HCT116 (cell line): ENCODE results near the gene ZBTB5. TPM values are rescaled to one million over a fixed set of nuclear protein-coding genes. Genes with fewer than 3 reads are reported as not detected.
A peak's percentile ranks its signal among the peaks of the same experiment; 100 is the strongest.

Experiments
- ATAC-seq: fragments of 200-7000 bp; cut with Tn5 transposase; 2 replicates; pipeline ENCODE4 v1.9.1; 2020; ENCODE audit warnings: mild to moderate bottlenecking, moderate library complexity
- BruUV-seq: library from RNA; stranded (reverse); fragments of 400-500 nt; replicated peaks from 2 replicates; lab custom pipeline; 2021; lab: Mats Ljungman, UMichigan
- CTCF ChIA-PET: fragments of 300-600 bp; sonication (Branson Sonifier 250); formaldehyde crosslinking; loops from one replicate; lab custom pipeline; 2021; ENCODE audit warnings: antibody characterized with exemption; lab: Charles Lee
- POLR2A ChIA-PET: fragments of 300-600, 350-600 bp; sonication (Branson Sonifier 250); formaldehyde crosslinking; loops from one replicate; lab custom pipeline; 2021; ENCODE audit warnings: antibody characterized with exemption; lab: Charles Lee
- RAD21 ChIA-PET, 2 experiments: fragments of 300-600 bp; sonication (Branson Sonifier 250); formaldehyde crosslinking; loops; one replicate each; lab custom pipeline; 2023; ENCODE audit warnings: low total read pairs in 2 of 2; ENCODE audit not compliant: uncharacterized antibody in 2 of 2, unreplicated experiment in 2 of 2, low non-redundant PET in 1 of 2; lab: Charles Lee
- DNase-seq: peaks from one replicate; pipeline ENCODE4 v3.0.0-alpha.2; 2010; ENCODE audit warnings: low read depth, low spot score
- H2AFZ ChIP-seq: fragments of 200-600 bp; shearing (Covaris generic), sonication (generic); 2 replicates; pipeline ENCODE4 v1.6.1; 2017; ENCODE audit warnings: low read depth, mixed run types, mixed read lengths, antibody characterized with exemption, low read length; ENCODE audit not compliant: poor library complexity, severe bottlenecking
- H3K27ac ChIP-seq: 2 replicates; pipeline ENCODE4 v1.5.1; 2012; ENCODE audit warnings: low read depth, low read length
- H3K27me3 ChIP-seq: fragments of 200-600 bp; sonication (generic); 2 replicates; pipeline ENCODE4 v1.6.1; 2016; ENCODE audit warnings: mixed run types, low read length, mixed read lengths; ENCODE audit not compliant: insufficient read depth
- H3K36me3 ChIP-seq, 2 experiments: fragments of 200-500 bp in 1 of 2; fragments of 200-600 bp in 1 of 2; sonication (Bioruptor generic) in 1 of 2; sonication (generic) in 1 of 2; 2 replicates each; pipeline versions ENCODE4 v1.5.1 to v1.6.1; 2014 to 2016; ENCODE audit warnings: low read length in 2 of 2, inconsistent platforms in 1 of 2, mixed read lengths in 1 of 2, mixed run types in 1 of 2; ENCODE audit not compliant: insufficient read depth in 2 of 2, control insufficient read depth in 1 of 2
- H3K4me1 ChIP-seq, 2 experiments: fragments of 200-600 bp in 1 of 2; sonication (generic) in 1 of 2; 2 replicates each; pipeline versions ENCODE4 v1.5.1 to v1.6.1; 2012 to 2017; ENCODE audit warnings: low read length in 2 of 2, inconsistent platforms in 1 of 2, mild to moderate bottlenecking in 1 of 2, mixed read lengths in 1 of 2, mixed run types in 1 of 2, moderate library complexity in 1 of 2; ENCODE audit not compliant: insufficient read depth in 2 of 2, control insufficient read depth in 1 of 2
- H3K4me2 ChIP-seq: fragments of 200-600 bp; sonication (generic); 2 replicates; pipeline ENCODE4 v1.6.1; 2017; ENCODE audit warnings: mixed run types, low read length, mixed read lengths
- H3K4me3 ChIP-seq, 2 experiments: fragments of 200-600 bp in 1 of 2; sonication (generic) in 1 of 2; replicated peaks in 1 of 2; 2 replicates each; pipeline ENCODE4 v1.5.1; 2011 to 2016; ENCODE audit warnings: low read length in 2 of 2, control low read depth in 1 of 2, low read depth in 1 of 2, mild to moderate bottlenecking in 1 of 2, mixed read lengths in 1 of 2, mixed run types in 1 of 2
- H3K79me2 ChIP-seq: fragments of 200-600 bp; sonication (generic); 2 replicates; pipeline ENCODE4 v1.6.1; 2017; ENCODE audit warnings: mild to moderate bottlenecking, mixed run types, low read length, moderate library complexity, mixed read lengths; ENCODE audit not compliant: insufficient read depth
- H3K9ac ChIP-seq: fragments of 200-600 bp; sonication (generic); 2 replicates; pipeline ENCODE4 v1.6.1; 2016; ENCODE audit warnings: low read length, mixed read lengths
- H3K9me2 ChIP-seq: fragments of 200-600 bp; sonication (generic), shearing (Covaris generic); 2 replicates; pipeline ENCODE4 v1.6.1; 2017; ENCODE audit warnings: mixed run types, mild to moderate bottlenecking, moderate library complexity; ENCODE audit not compliant: insufficient read depth
- H3K9me3 ChIP-seq, 2 experiments: fragments of 200-500 bp in 1 of 2; fragments of 200-600 bp in 1 of 2; sonication (Bioruptor generic) in 1 of 2; sonication (generic) in 1 of 2; 2 replicates each; pipeline ENCODE4 v1.6.1; 2014 to 2017; ENCODE audit warnings: low read length in 2 of 2, mixed read lengths in 2 of 2, inconsistent platforms in 1 of 2, low read depth in 1 of 2, mild to moderate bottlenecking in 1 of 2, mixed run types in 1 of 2, moderate library complexity in 1 of 2; ENCODE audit not compliant: control insufficient read depth in 1 of 2, insufficient read depth in 1 of 2
- H4K20me1 ChIP-seq: fragments of 200-600 bp; sonication (generic), shearing (Covaris generic); 2 replicates; pipeline ENCODE4 v1.6.1; 2017; ENCODE audit warnings: mixed run types, mild to moderate bottlenecking, moderate library complexity; ENCODE audit not compliant: insufficient read depth
- ATF3 ChIP-seq: IDR thresholded peaks from 2 replicates; pipeline ENCODE4 v1.6.1; 2012
- CBX3 ChIP-seq: IDR thresholded peaks from 2 replicates; pipeline ENCODE4 v1.6.1; 2012; ENCODE audit warnings: low read depth
- CEBPB ChIP-seq: IDR thresholded peaks from 2 replicates; pipeline ENCODE4 v1.6.1; 2012; ENCODE audit warnings: low read depth
- ELF1 ChIP-seq: IDR thresholded peaks from 2 replicates; pipeline ENCODE4 v1.6.1; 2012; ENCODE audit warnings: low read depth, borderline replicate concordance
- EZH2 ChIP-seq: fragments of 200-600 bp; sonication (generic); IDR thresholded peaks from 2 replicates; pipeline ENCODE4 v1.6.1; 2017; ENCODE audit warnings: antibody characterized with exemption, mixed run types
- EZH2phosphoT487 ChIP-seq: fragments of 200-600 bp; IDR thresholded peaks from 2 replicates; pipeline ENCODE4 v1.6.1; 2018; ENCODE audit warnings: antibody characterized with exemption, borderline replicate concordance
- SIN3A ChIP-seq: IDR thresholded peaks from 2 replicates; pipeline ENCODE4 v1.6.1; 2012; ENCODE audit warnings: low read depth
- SP1 ChIP-seq: IDR thresholded peaks from 2 replicates; pipeline ENCODE4 v1.6.1; 2012; ENCODE audit warnings: low read depth
- TCF7L2 ChIP-seq: IDR thresholded peaks from 2 replicates; pipeline ENCODE4 v1.7.0; 2011; ENCODE audit warnings: borderline replicate concordance, inconsistent platforms; ENCODE audit not compliant: insufficient read depth, insufficient read length; ENCODE audit errors: extremely low read depth
- YY1 ChIP-seq: IDR thresholded peaks from 2 replicates; pipeline ENCODE4 v1.6.1; 2011; ENCODE audit warnings: low read length, low read depth, moderate library complexity, mild to moderate bottlenecking; ENCODE audit not compliant: insufficient replicate concordance; ENCODE audit errors: extremely low read depth
- intact Hi-C: fragments of 100-400 bp; cut with micrococcal nuclease; formaldehyde crosslinking; loops from 2 replicates; pipeline ENCODE4 v1.10.0; 2022
- total RNA-seq: library from RNA; stranded (reverse); gene quantifications from one replicate; pipeline ENCODE4 v1.2.1, GENCODE V29; 2021; ENCODE audit not compliant: unreplicated experiment
- TF ChIP-seq, protein P1 (sequence below): IDR thresholded peaks from 2 replicates; pipeline ENCODE4 v1.6.1; 2012

Gene ZBTB5
- total RNA-seq, 1 experiment from 2014 or later, result 22.3 TPM

DNA sequence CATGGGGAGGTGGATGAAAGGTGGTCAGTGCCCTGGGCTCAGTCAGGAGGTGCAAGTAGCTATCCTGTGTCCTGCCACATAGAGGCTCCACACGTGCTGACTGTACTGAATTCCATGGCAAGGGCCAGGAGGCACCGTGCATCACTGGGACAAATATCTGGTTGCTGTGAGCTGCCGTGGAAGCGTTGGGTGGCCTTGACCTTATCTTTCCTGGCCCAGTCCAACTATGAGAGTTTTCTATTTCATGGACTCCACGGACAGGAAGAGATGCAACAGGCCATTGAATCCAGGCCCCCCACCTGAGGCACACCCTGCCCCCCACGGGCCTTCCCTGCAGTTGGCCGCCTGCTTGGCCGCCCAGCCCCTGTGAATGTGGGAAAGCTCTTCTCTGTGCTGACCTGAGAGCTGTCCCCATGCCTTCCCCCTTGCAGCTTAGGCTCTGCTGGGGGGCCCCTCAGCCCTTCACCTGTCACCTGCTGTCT, 41.0 kb downstream of the ZBTB5 start:
- no peak for TF ChIP-seq SIN3A
- no peak for TF ChIP-seq EZH2
- no peak for TF ChIP-seq TCF7L2
- no peak for TF ChIP-seq SP1
- no peak for TF ChIP-seq CBX3
- peak overlapping the region; percentile 88 for H3K4me2 ChIP-seq
- no TSS peak for BruUV-seq
- H3K27ac ChIP-seq, result peak overlapping the region; percentile 9; the same call in 1 of the 2 replicates
- intact Hi-C loops, result no loop called here
- ChIA-PET CTCF (interaction anchor here (1.1 to 1.2 kb wide), 2 partner anchors 9 to 429 kb away, joined by 3 read pairs; no protein-coding TSS in a partner anchor), RAD21 (no interaction called here), POLR2A (no interaction called here)
- no peak for ATAC-seq
- H3K9me2 ChIP-seq, result no peaks in the 10 kb centered on the region
- no peak overlapping the region for H2AFZ ChIP-seq
- H3K9ac ChIP-seq, result no peak overlapping the region
- H4K20me1 ChIP-seq, result no peaks in the 10 kb centered on the region
- peaks cover 4 to 18% of the 10 kb centered on the region in 2 experiments; a peak in 3 of 4 replicates for H3K4me1 ChIP-seq
- H3K9me3 ChIP-seq, result no peaks in the 10 kb centered on the region
- peaks cover 47% of the 10 kb centered on the region for H3K79me2 ChIP-seq
- no peak for DNase-seq
- peak overlapping the region in 1 of 2 experiments; percentile 96; a peak in 1 of 4 replicates for H3K4me3 ChIP-seq
- H3K27me3 ChIP-seq, result no peaks in the 10 kb centered on the region
- peaks cover 24 to 32% of the 10 kb centered on the region in 2 experiments for H3K36me3 ChIP-seq

- POLR2A ChIA-PET, result interaction anchor here (0.7 kb wide), 1 partner anchor 33 kb away, joined by 3 read pairs; no protein-coding TSS in a partner anchor
- TF ChIP-seq CEBPB (no peak), EZH2phosphoT487 (no peak), ATF3 (no peak), ELF1 (no peak), TCF7L2 (no peak), SP1 (no peak), YY1 (no peak)
- TF ChIP-seq, protein P1, sequence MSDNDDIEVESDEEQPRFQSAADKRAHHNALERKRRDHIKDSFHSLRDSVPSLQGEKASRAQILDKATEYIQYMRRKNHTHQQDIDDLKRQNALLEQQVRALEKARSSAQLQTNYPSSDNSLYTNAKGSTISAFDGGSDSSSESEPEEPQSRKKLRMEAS, result no peak
- Histone ChIP-seq H3K27me3 (no peaks in the 10 kb centered on the region), H4K20me1 (no peaks in the 10 kb centered on the region), H3K27ac (0 out of 2 replicates have a peak overlapping the region, but pooled peaks have one; percentile 9), H2AFZ (no peak overlapping the region), H3K9me2 (no peaks in the 10 kb centered on the region), H3K4me3 (peak overlapping the region; percentile 95 to 96), H3K9me3 (no peaks in the 10 kb centered on the region), H3K9ac (peak overlapping the region; percentile 80), H3K36me3 (peaks cover 17 to 26% of the 10 kb centered on the region in 2 experiments), H3K4me2 (peak overlapping the region; percentile 88), H3K79me2 (peaks cover 47% of the 10 kb centered on the region), H3K4me1 (peaks cover 4 to 18% of the 10 kb centered on the region in 2 experiments; a peak in 3 of 4 replicates)
- intact Hi-C loops, result no loop called here
- ATAC-seq (no peak), DNase-seq (no peak)
- BruUV-seq, result no TSS peak
- CTCF ChIA-PET, result interaction anchor here (1.1 to 1.2 kb wide), 2 partner anchors 8 to 428 kb away, joined by 3 read pairs; no protein-coding TSS in a partner anchor
- RAD21 ChIA-PET, result no interaction called here
Measured at GRCh38 chr9:37423508-37423907, 41.7 kb downstream of the ZBTB5 start.
